K562 (cell line): ENCODE results near the gene SLC39A3. TPM values are rescaled to one million over a fixed set of nuclear protein-coding genes. Genes with fewer than 3 reads are reported as not detected.

Experiments used
- ARID2 ChIP-seq: fragments of 450-650 bp; IDR thresholded peaks from 2 replicates; pipeline ENCODE4 v1.6.1; 2017; ENCODE audit warnings: antibody characterized with exemption, mild to moderate bottlenecking
- ATF3 ChIP-seq, 2 experiments: fragments of 450-650 bp in 1 of 2; sonication (generic) in 1 of 2; formaldehyde crosslinking in 1 of 2; IDR thresholded peaks in 1 of 2; conservative IDR thresholded peaks in 1 of 2; 2 replicates each; pipeline versions ENCODE4 v1.6.1 to v1.8.1; 2016 to 2023; ENCODE audit warnings: mild to moderate bottlenecking in 2 of 2, moderate library complexity in 2 of 2, inconsistent platforms in 1 of 2, missing genetic modification reagents in 1 of 2
- CBFA2T2 ChIP-seq: fragments of 450-650 bp; conservative IDR thresholded peaks from 2 replicates; pipeline ENCODE4 v1.6.1; 2017; ENCODE audit warnings: mild to moderate bottlenecking
- FOXK2 ChIP-seq, 2 experiments: fragments of 450-650 bp; IDR thresholded peaks in 1 of 2; conservative IDR thresholded peaks in 1 of 2; 2 replicates each; pipeline ENCODE4 v1.6.1; 2016; ENCODE audit warnings: low read depth in 2 of 2, mild to moderate bottlenecking in 1 of 2
- FOXM1 ChIP-seq, 2 experiments: fragments of 450-650 bp in 1 of 2; sonication (generic) in 1 of 2; formaldehyde crosslinking in 1 of 2; IDR thresholded peaks; 2 replicates each; pipeline versions ENCODE4 v1.6.1 to v1.9.0; 2017 to 2022; ENCODE audit warnings: low read depth in 2 of 2, mild to moderate bottlenecking in 2 of 2, missing genetic modification reagents in 1 of 2, moderate library complexity in 1 of 2
- FUS ChIP-seq: fragments of 200-400 bp; formaldehyde crosslinking; optimal IDR thresholded peaks from 2 replicates; pipeline ENCODE3; 2017; ENCODE audit warnings: low read depth, low read length
- GABPB1 ChIP-seq: sonication (generic); formaldehyde crosslinking; IDR thresholded peaks from 2 replicates; pipeline ENCODE4 v1.8.0; 2022; ENCODE audit warnings: mild to moderate bottlenecking, missing genetic modification reagents
- ILF3 ChIP-seq: fragments of 450-650 bp; IDR thresholded peaks from 2 replicates; pipeline ENCODE4 v1.6.1; 2018; ENCODE audit warnings: antibody characterized with exemption, mild to moderate bottlenecking, moderate library complexity, borderline replicate concordance
- KLF6 ChIP-seq: fragments of 250-450 bp; sonication (Bioruptor Pico); IDR thresholded peaks from 2 replicates; pipeline ENCODE4 v1.4.0; 2020; ENCODE audit warnings: mild to moderate bottlenecking, moderate library complexity, borderline replicate concordance
- MEF2A ChIP-seq: IDR thresholded peaks from 2 replicates; pipeline ENCODE4 v1.6.1; 2011; ENCODE audit warnings: low read depth, mild to moderate bottlenecking, low read length, moderate library complexity; ENCODE audit not compliant: control insufficient read depth
- MYC ChIP-seq, 2 experiments: fragments of 250-450 bp in 1 of 2; sonication (Bioruptor Pico) in 1 of 2; IDR thresholded peaks; 2 replicates each; pipeline versions ENCODE4 v1.5.1 to v1.6.1; 2012 to 2021; ENCODE audit warnings: low read depth in 2 of 2, borderline replicate concordance in 1 of 2, improper control_type of control experiment in 1 of 2, low read length in 1 of 2, mild to moderate bottlenecking in 1 of 2, moderate library complexity in 1 of 2
- NCOR1 ChIP-seq: fragments of 450-650 bp; IDR thresholded peaks from 2 replicates; pipeline ENCODE4 v1.6.1; 2016; ENCODE audit warnings: mild to moderate bottlenecking, moderate library complexity
- NRF1 ChIP-seq, 2 experiments: fragments of 450-650 bp; IDR thresholded peaks in 1 of 2; conservative IDR thresholded peaks in 1 of 2; 2 replicates each; pipeline ENCODE4 v1.6.1; 2014; ENCODE audit warnings: mild to moderate bottlenecking in 2 of 2
- RBM14 ChIP-seq: fragments of 200-400 bp; formaldehyde crosslinking; IDR thresholded peaks from 2 replicates; pipeline ENCODE4 v1.6.1; 2018; ENCODE audit warnings: low read depth, mild to moderate bottlenecking, low read length, moderate library complexity, borderline replicate concordance; ENCODE audit not compliant: insufficient read depth
- RBM15 ChIP-seq: fragments of 200-400 bp; formaldehyde crosslinking; IDR thresholded peaks from 2 replicates; pipeline ENCODE4 v1.6.1; 2018; ENCODE audit warnings: mild to moderate bottlenecking, low read length, moderate library complexity; ENCODE audit not compliant: insufficient read depth
- RBM34 ChIP-seq: fragments of 200-400 bp; formaldehyde crosslinking; IDR thresholded peaks from 2 replicates; pipeline ENCODE4 v1.6.1; 2018; ENCODE audit warnings: low read length, borderline replicate concordance; ENCODE audit not compliant: insufficient read depth
- SLC30A9 ChIP-seq: fragments of 250-450 bp; sonication (Bioruptor Pico); IDR thresholded peaks from 2 replicates; pipeline ENCODE4 v1.8.0; 2022; ENCODE audit warnings: mild to moderate bottlenecking, moderate library complexity
- TAL1 ChIP-seq: fragments of 450-650 bp; IDR thresholded peaks from 2 replicates; pipeline ENCODE4 v1.6.1; 2016; ENCODE audit warnings: mild to moderate bottlenecking
- ZBTB43 ChIP-seq: sonication (generic); formaldehyde crosslinking; IDR thresholded peaks from 2 replicates; pipeline ENCODE4 v1.8.0; 2023; ENCODE audit warnings: mild to moderate bottlenecking, missing genetic modification reagents
- ZBTB7A ChIP-seq: IDR thresholded peaks from 2 replicates; pipeline ENCODE4 v1.6.1; 2011; ENCODE audit warnings: low read depth, mild to moderate bottlenecking, low read length, moderate library complexity, borderline replicate concordance; ENCODE audit not compliant: control insufficient read depth
- ZNF134 ChIP-seq: fragments of 250-450 bp; sonication (Bioruptor Pico); conservative IDR thresholded peaks from 2 replicates; pipeline ENCODE4 v1.4.0; 2020
- ZNF146 ChIP-seq: IDR thresholded peaks from one replicate; pipeline ENCODE4 v1.6.1; 2018; ENCODE audit warnings: missing compliant biosample characterization; ENCODE audit not compliant: unreplicated experiment
- ZNF740 ChIP-seq, 3 experiments: fragments of 200-800 bp in 1 of 3; sonication (Bioruptor generic) in 1 of 3; sonication (generic) in 1 of 3; formaldehyde crosslinking in 1 of 3; IDR thresholded peaks; 2 replicates each; pipeline versions ENCODE4 v1.6.1 to v1.8.0; 2016 to 2022; ENCODE audit warnings: mild to moderate bottlenecking in 2 of 3, missing compliant biosample characterization in 2 of 3, missing genetic modification characterization in 2 of 3, missing genetic modification reagents in 1 of 3
- ZNF77 ChIP-seq: fragments of 250-450 bp; sonication (Bioruptor Pico); IDR thresholded peaks from 2 replicates; pipeline ENCODE4 v1.5.0; 2020
- polyA plus RNA-seq, 8 experiments: library from polyadenylated mRNA; depleted of rRNA in 4 of 8; stranded (reverse) in 5 of 8; unstranded in 3 of 8; fragments of >200 nt; fragmentation: Nextera tagmentation in 2 of 8; fragmentation: Illumina TruSeq in 1 of 8; extraction: Ambion mirVana in 2 of 8; extraction: Trizol in 1 of 8; gene quantifications; 2 replicates each; pipeline versions ENCODE4 v1.2.1 to v1.2.3, GENCODE V29; 2011 to 2014; ENCODE audit warnings: inconsistent platforms in 1 of 8, missing spikeins in 1 of 8
- total RNA-seq, 7 experiments: library from RNA; depleted of rRNA in 6 of 7; stranded (reverse); fragments of >200 nt in 6 of 7; fragmentation: Illumina TruSeq in 2 of 7; extraction: Trizol in 2 of 7; gene quantifications; 2 replicates each; pipeline versions ENCODE4 v1.2.1 to v1.2.3, GENCODE V29; 2011 to 2021; ENCODE audit warnings: low replicate concordance in 1 of 7

SLC39A3 gene
- total and polyA plus RNA-seq, 9 of the 15 experiments (the other 6 are each of a cell fraction or from before 2014, with no cell fraction given) = 2.3 to 215 (median 127) TPM

- no peak for TF ChIP-seq ZNF740 (CRISPR knock-in tag; IDR thresholded peaks at IDR 0.05)
- no peak for TF ChIP-seq ZNF740 (tag; IDR thresholded peaks at IDR 0.05)
- TF ChIP-seq SLC30A9 (CRISPR knock-in tag) = no peak
- peak; percentile 44 to 51; a peak in 2 of 4 replicates for TF ChIP-seq NRF1 (conservative IDR thresholded peaks at IDR 0.05 in 1 of 2, IDR thresholded peaks at IDR 0.05 in 1 of 2)
- no peak for TF ChIP-seq FUS
- TF ChIP-seq ILF3 = no peak
- no peak; the same call in 1 of the 2 replicates for TF ChIP-seq CBFA2T2
- TF ChIP-seq TAL1 = no peak
- TF ChIP-seq ZBTB43 (CRISPR knock-in tag) = peak; percentile 90
- TF ChIP-seq NCOR1 = peak; percentile 52; the same call in 1 of the 2 replicates
- peak; percentile 98 for TF ChIP-seq GABPB1 (CRISPR knock-in tag)
- TF ChIP-seq ZBTB7A = peak; percentile 80
- no peak for TF ChIP-seq ZNF146 (CRISPR knock-in tag)
- TF ChIP-seq MYC (IDR thresholded peaks at IDR 0.05; ENCODE audit: low read depth, low read length) = peak; percentile 77
- 0 out of 2 replicates have a peak, but pooled peaks have one; percentile 15 for TF ChIP-seq MYC (CRISPR knock-in tag; IDR thresholded peaks at IDR 0.05; ENCODE audit: borderline replicate concordance, low read depth)
- TF ChIP-seq RBM14 = no peak
- no peak for TF ChIP-seq ZNF77 (CRISPR knock-in tag)
- no peak for TF ChIP-seq FOXM1 (IDR thresholded peaks at IDR 0.05; ENCODE audit: low read depth)
- TF ChIP-seq FOXM1 (CRISPR knock-in tag; IDR thresholded peaks at IDR 0.05; ENCODE audit: low read depth) = peak; percentile 86
- TF ChIP-seq KLF6 = peak; percentile 78
- no peak for TF ChIP-seq MEF2A
- TF ChIP-seq ATF3 (IDR thresholded peaks at IDR 0.05) = no peak
- peak; percentile 61; the same call in 1 of the 2 replicates for TF ChIP-seq ATF3 (CRISPR knock-in tag; conservative IDR thresholded peaks at IDR 0.05)
- peak in 1 of 2 experiments; percentile 68; a peak in 1 of 4 replicates for TF ChIP-seq FOXK2 (conservative IDR thresholded peaks at IDR 0.05 in 1 of 2, IDR thresholded peaks at IDR 0.05 in 1 of 2; ENCODE audit: low read depth in 2 of 2)
- TF ChIP-seq ZNF134 (CRISPR knock-in tag) = no peak; the same call in 1 of the 2 replicates
- TF ChIP-seq RBM34 = no peak
- TF ChIP-seq RBM15 = no peak
- TF ChIP-seq ARID2 = no peak
These were observed at the start of gene SLC39A3 (continued) for GRCh38 chr19:2739602-2740313.
